WTC11 (cell line): ENCODE results near the gene MAP6. TPM values are rescaled to one million over a fixed set of nuclear protein-coding genes. Genes with fewer than 3 reads are reported as not detected.

ENCODE experiments used
- ATAC-seq: fragments of 200-7000 bp; cut with Tn5 transposase; 2 replicates; pipeline ENCODE4 v1.10.0; 2021; ENCODE audit warnings: mild to moderate bottlenecking, moderate library complexity
- CTCF ChIA-PET: fragments of 300-600 bp; sonication (Branson Sonifier 250); formaldehyde crosslinking; loops from one replicate; lab custom pipeline; 2021; ENCODE audit warnings: antibody characterized with exemption; lab: Charles Lee
- POLR2A ChIA-PET: fragments of 350-600 bp; sonication (Branson Sonifier 250); formaldehyde crosslinking; loops from one replicate; lab custom pipeline; 2021; ENCODE audit warnings: antibody characterized with exemption; lab: Charles Lee
- DNase-seq: peaks from one replicate; pipeline ENCODE4 v3.0.0; 2021; ENCODE audit warnings: low spot score
- H3K27ac Mint-ChIP-seq: 2 replicates; pipeline ENCODE4 v1.8.0; 2021; ENCODE audit warnings: mixed read lengths
- H3K27me3 Mint-ChIP-seq: 2 replicates; pipeline ENCODE4 v1.8.0; 2021; ENCODE audit warnings: low read depth, mild to moderate bottlenecking, moderate library complexity, mixed read lengths
- H3K36me3 Mint-ChIP-seq: 2 replicates; pipeline ENCODE4 v1.8.0; 2021; ENCODE audit warnings: mixed read lengths
- H3K4me1 Mint-ChIP-seq: 2 replicates; pipeline ENCODE4 v1.8.0; 2022; ENCODE audit warnings: mixed read lengths
- H3K4me3 Mint-ChIP-seq: 2 replicates; pipeline ENCODE4 v1.8.0; 2021; ENCODE audit warnings: mild to moderate bottlenecking, moderate library complexity, mixed read lengths
- H3K9me3 Mint-ChIP-seq: 2 replicates; pipeline ENCODE4 v1.8.0; 2021; ENCODE audit warnings: mixed read lengths
- AFF4 ChIP-seq: sonication (generic); formaldehyde crosslinking; IDR thresholded peaks from 2 replicates; pipeline ENCODE4 v1.8.1; 2023; ENCODE audit warnings: mild to moderate bottlenecking, missing genetic modification reagents, borderline replicate concordance
- CDX4 ChIP-seq: fragments of 250-450 bp; sonication (Bioruptor Pico); IDR thresholded peaks from 2 replicates; pipeline ENCODE4 v1.9.0; 2021; ENCODE audit warnings: moderate library complexity, mild to moderate bottlenecking, inconsistent platforms, borderline replicate concordance
- CREB1 ChIP-seq: sonication (generic); formaldehyde crosslinking; IDR thresholded peaks from 2 replicates; pipeline ENCODE4 v1.8.0; 2023; ENCODE audit warnings: mild to moderate bottlenecking, missing genetic modification reagents
- ELF4 ChIP-seq: sonication (generic); formaldehyde crosslinking; IDR thresholded peaks from 2 replicates; pipeline ENCODE4 v1.8.1; 2022; ENCODE audit warnings: low read depth, mild to moderate bottlenecking, moderate library complexity, missing genetic modification reagents
- ESRRA ChIP-seq: sonication (generic); formaldehyde crosslinking; IDR thresholded peaks from 2 replicates; pipeline ENCODE4 v1.8.1; 2022; ENCODE audit warnings: mild to moderate bottlenecking, missing genetic modification reagents, borderline replicate concordance
- FOXP4 ChIP-seq: sonication (generic); formaldehyde crosslinking; IDR thresholded peaks from 2 replicates; pipeline ENCODE4 v1.8.0; 2022; ENCODE audit warnings: mild to moderate bottlenecking, missing genetic modification reagents
- GRHL2 ChIP-seq: fragments of 250-450 bp; sonication (Bioruptor Pico); IDR thresholded peaks from 2 replicates; pipeline ENCODE4 v1.8.0; 2022; ENCODE audit warnings: mild to moderate bottlenecking, moderate library complexity; ENCODE audit not compliant: insufficient replicate concordance, severe bottlenecking
- NFYB ChIP-seq: sonication (generic); formaldehyde crosslinking; conservative IDR thresholded peaks from 2 replicates; pipeline ENCODE4 v1.8.0; 2022; ENCODE audit warnings: low read depth, missing genetic modification reagents
- NR3C1 ChIP-seq: sonication (generic); formaldehyde crosslinking; conservative IDR thresholded peaks from 2 replicates; pipeline ENCODE4 v1.8.1; 2023; ENCODE audit warnings: low read depth, mild to moderate bottlenecking, missing genetic modification reagents
- ZBTB21 ChIP-seq: sonication (generic); formaldehyde crosslinking; IDR thresholded peaks from 2 replicates; pipeline ENCODE4 v1.8.1; 2023; ENCODE audit warnings: mild to moderate bottlenecking, missing genetic modification reagents, borderline replicate concordance
- ZNF219 ChIP-seq: sonication (generic); formaldehyde crosslinking; IDR thresholded peaks from 2 replicates; pipeline ENCODE4 v1.8.0; 2023; ENCODE audit warnings: missing genetic modification reagents, mild to moderate bottlenecking, borderline replicate concordance
- total RNA-seq: library from RNA; stranded (reverse); gene quantifications from 3 replicates; pipeline ENCODE4 v1.2.3, GENCODE V29; 2021
- TF ChIP-seq, protein P1 (sequence below): fragments of 200-600 bp; IDR thresholded peaks from 2 replicates; pipeline ENCODE4 v1.8.0; 2022; ENCODE audit warnings: antibody characterized with exemption
- TF ChIP-seq, protein P2 (sequence below): sonication (generic); formaldehyde crosslinking; IDR thresholded peaks from 2 replicates; pipeline ENCODE4 v1.8.1; 2022; ENCODE audit warnings: missing genetic modification reagents, borderline replicate concordance
- TF ChIP-seq, protein P3 (sequence below): sonication (generic); formaldehyde crosslinking; IDR thresholded peaks from 2 replicates; pipeline ENCODE4 v1.8.1; 2023; ENCODE audit warnings: mild to moderate bottlenecking, missing genetic modification reagents, moderate library complexity
- TF ChIP-seq, protein P4 (sequence below): fragments of 250-450 bp; sonication (Bioruptor Pico); IDR thresholded peaks from 2 replicates; pipeline ENCODE4 v1.8.0; 2021; ENCODE audit warnings: mild to moderate bottlenecking

The MAP6 gene
- total RNA-seq, 1 experiment from 2014 or later, result 0.90 TPM

DNA sequence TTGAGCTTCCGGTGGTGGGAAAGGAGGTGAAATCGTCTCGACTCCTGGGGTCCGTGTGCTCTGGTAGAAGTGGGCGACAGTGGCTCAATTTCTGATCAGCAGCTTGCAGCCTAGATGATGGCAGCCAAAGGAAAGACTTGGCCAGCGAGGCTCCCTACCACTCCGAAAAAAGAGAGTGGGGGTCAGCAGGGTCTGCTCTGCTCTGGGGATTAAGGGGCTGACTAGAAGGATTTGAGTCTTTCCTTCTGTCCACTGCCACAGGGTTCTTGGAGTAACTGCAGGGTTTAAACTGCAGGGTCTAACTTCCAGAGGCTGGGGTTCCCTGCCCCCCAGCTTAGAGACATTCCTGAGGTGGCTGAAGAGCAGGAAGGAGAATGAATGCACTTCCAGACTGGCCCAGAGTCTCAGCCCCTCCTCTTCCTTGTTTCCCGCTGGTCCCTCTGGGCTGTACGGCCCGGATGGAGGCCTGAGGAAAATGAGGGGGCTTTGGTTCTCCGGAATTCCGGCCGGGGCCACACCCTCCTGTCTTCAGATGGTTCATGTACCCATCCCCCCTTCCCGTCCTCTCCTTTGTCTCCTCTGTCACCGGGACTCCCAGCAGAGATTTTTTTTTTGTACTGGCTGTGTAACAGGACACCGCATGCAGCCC lies 105.9 kb downstream of the MAP6 start (continued):
- no peak for TF ChIP-seq ZBTB21
- TF ChIP-seq AFF4 (CRISPR knock-in tag), result no peak
- no peak for TF ChIP-seq NFYB (CRISPR knock-in tag)
- TF ChIP-seq, protein P1, sequence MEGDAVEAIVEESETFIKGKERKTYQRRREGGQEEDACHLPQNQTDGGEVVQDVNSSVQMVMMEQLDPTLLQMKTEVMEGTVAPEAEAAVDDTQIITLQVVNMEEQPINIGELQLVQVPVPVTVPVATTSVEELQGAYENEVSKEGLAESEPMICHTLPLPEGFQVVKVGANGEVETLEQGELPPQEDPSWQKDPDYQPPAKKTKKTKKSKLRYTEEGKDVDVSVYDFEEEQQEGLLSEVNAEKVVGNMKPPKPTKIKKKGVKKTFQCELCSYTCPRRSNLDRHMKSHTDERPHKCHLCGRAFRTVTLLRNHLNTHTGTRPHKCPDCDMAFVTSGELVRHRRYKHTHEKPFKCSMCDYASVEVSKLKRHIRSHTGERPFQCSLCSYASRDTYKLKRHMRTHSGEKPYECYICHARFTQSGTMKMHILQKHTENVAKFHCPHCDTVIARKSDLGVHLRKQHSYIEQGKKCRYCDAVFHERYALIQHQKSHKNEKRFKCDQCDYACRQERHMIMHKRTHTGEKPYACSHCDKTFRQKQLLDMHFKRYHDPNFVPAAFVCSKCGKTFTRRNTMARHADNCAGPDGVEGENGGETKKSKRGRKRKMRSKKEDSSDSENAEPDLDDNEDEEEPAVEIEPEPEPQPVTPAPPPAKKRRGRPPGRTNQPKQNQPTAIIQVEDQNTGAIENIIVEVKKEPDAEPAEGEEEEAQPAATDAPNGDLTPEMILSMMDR, result no peak
- TF ChIP-seq ESRRA (CRISPR knock-in tag), result no peak
- no peak for TF ChIP-seq GRHL2 (CRISPR knock-in tag)
- TF ChIP-seq NR3C1 (CRISPR knock-in tag), result no peak
- TF ChIP-seq, protein P2, sequence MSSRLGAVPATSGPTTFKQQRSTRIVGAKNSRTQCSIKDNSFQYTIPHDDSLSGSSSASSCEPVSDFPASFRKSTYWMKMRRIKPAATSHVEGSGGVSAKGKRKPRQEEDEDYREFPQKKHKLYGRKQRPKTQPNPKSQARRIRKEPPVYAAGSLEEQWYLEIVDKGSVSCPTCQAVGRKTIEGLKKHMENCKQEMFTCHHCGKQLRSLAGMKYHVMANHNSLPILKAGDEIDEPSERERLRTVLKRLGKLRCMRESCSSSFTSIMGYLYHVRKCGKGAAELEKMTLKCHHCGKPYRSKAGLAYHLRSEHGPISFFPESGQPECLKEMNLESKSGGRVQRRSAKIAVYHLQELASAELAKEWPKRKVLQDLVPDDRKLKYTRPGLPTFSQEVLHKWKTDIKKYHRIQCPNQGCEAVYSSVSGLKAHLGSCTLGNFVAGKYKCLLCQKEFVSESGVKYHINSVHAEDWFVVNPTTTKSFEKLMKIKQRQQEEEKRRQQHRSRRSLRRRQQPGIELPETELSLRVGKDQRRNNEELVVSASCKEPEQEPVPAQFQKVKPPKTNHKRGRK (CRISPR knock-in tag), result no peak
- no peak for TF ChIP-seq ZNF219
- TF ChIP-seq, all 79 proteins: peak for 6

DNA sequence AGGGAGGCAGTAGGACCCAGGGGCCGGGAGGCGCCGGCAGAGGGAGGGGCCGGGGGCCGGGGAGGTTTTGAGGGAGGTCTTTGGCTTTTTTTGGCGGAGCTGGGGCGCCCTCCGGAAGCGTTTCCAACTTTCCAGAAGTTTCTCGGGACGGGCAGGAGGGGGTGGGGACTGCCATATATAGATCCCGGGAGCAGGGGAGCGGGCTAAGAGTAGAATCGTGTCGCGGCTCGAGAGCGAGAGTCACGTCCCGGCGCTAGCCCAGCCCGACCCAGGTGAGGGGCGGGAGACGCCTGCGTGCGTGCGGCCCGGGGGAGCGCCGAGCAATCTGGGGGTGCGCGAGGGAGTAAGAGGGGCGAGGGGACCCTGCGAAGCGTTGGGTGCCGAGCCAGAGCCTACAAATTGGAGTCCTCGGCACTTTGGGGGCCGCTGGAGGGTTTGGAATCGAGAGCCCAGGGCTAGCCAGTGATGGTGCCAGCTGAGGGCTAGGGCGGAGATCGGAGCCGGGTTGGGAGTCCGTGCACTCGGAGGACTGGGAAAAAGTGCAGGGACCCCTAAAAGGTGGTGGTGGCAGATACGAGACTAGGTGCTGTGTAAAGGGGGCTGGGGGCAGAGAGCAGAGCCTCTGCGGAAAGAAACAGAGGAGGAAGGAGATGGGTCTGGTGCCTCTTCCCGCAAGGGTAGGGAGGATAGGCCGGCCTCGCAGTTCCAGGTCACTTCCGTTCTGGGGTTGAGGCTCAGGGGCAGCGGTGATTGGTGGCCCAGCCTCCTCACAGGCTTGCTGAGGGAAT lies 106.6 kb downstream of the MAP6 start, which contains the start of gene SERPINH1:
TSS of gene SERPINH1 (plus strand) at position 206 of the 788 bp plus-strand sequence. CDS start 4,097 bp downstream, outside the sequence.
- peaks cover 15% of the 10 kb centered on the region for H3K36me3 Mint-ChIP-seq
- H3K27me3 Mint-ChIP-seq, result no peaks in the 10 kb centered on the region
- H3K27ac Mint-ChIP-seq, result peak within 1 kb of the TSS; percentile 99
- H3K4me3 Mint-ChIP-seq, result peak within 1 kb of the TSS; percentile 96
- POLR2A ChIA-PET, result interaction anchor here (0.6 to 1.6 kb wide), 9 partner anchors 8 to 111 kb away, joined by 3 to 35 read pairs (median 4); partner anchors contain the start of gene GDPD5
- DNase-seq, result peak; percentile 78
- peak; percentile 58 for ATAC-seq
- CTCF ChIA-PET, result interaction anchor here (0.5 to 6.1 kb wide), 11 partner anchors 8 to 348 kb away, joined by 3 to 69 read pairs (median 6); no protein-coding TSS in a partner anchor
- H3K4me1 Mint-ChIP-seq, result peaks cover 74% of the 10 kb centered on the region
- no peaks in the 10 kb centered on the region for H3K9me3 Mint-ChIP-seq
- no peak for TF ChIP-seq ELF4 (CRISPR knock-in tag)
- TF ChIP-seq, protein P1, result no peak
- peak; percentile 42; the same call in 1 of the 2 replicates for TF ChIP-seq CREB1 (CRISPR knock-in tag)
- TF ChIP-seq, protein P3, sequence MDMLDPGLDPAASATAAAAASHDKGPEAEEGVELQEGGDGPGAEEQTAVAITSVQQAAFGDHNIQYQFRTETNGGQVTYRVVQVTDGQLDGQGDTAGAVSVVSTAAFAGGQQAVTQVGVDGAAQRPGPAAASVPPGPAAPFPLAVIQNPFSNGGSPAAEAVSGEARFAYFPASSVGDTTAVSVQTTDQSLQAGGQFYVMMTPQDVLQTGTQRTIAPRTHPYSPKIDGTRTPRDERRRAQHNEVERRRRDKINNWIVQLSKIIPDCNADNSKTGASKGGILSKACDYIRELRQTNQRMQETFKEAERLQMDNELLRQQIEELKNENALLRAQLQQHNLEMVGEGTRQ, result no peak
- TF ChIP-seq CDX4 (CRISPR knock-in tag), result no peak
- TF ChIP-seq, protein P4, sequence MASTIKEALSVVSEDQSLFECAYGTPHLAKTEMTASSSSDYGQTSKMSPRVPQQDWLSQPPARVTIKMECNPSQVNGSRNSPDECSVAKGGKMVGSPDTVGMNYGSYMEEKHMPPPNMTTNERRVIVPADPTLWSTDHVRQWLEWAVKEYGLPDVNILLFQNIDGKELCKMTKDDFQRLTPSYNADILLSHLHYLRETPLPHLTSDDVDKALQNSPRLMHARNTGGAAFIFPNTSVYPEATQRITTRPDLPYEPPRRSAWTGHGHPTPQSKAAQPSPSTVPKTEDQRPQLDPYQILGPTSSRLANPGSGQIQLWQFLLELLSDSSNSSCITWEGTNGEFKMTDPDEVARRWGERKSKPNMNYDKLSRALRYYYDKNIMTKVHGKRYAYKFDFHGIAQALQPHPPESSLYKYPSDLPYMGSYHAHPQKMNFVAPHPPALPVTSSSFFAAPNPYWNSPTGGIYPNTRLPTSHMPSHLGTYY, result no peak
- TF ChIP-seq FOXP4 (CRISPR knock-in tag), result peak; percentile 73
